Testis (tissue), 3 donors: ENCODE data around the gene ZNF821. TPM values are rescaled to one million over a fixed set of nuclear protein-coding genes. Genes with fewer than 3 reads are reported as not detected.
A peak's percentile ranks its signal among the peaks of the same experiment; 100 is the strongest.

Experiments
- DNase-seq: peaks from one replicate; pipeline ENCODE4 v3.0.0-alpha.2; 2019
- H3K27ac ChIP-seq, 2 donors: fragments of 200-600 bp; sonication (generic); one replicate each; pipeline ENCODE4 v1.5.1; 2019
- H3K27me3 ChIP-seq: fragments of 200-600 bp; sonication (generic); one replicate; pipeline ENCODE4 v1.5.1; 2019
- H3K36me3 ChIP-seq: fragments of 200-600 bp; sonication (generic); one replicate; pipeline ENCODE4 v1.5.1; 2017; ENCODE audit warnings: low read depth; ENCODE audit errors: missing control alignments
- H3K4me1 ChIP-seq: fragments of 200-600 bp; sonication (generic); one replicate; pipeline ENCODE4 v1.5.1; 2019
- H3K4me3 ChIP-seq, 2 donors: fragments of 200-600 bp; sonication (generic); one replicate each; pipeline ENCODE4 v1.5.1; 2017 to 2019
- H3K9me3 ChIP-seq: fragments of 200-600 bp; sonication (generic); one replicate; pipeline ENCODE4 v1.5.1; 2017
- POLR2A ChIP-seq: fragments of 450-650 bp; IDR thresholded peaks from one replicate; pipeline ENCODE4 v1.6.1; 2017; ENCODE audit warnings: antibody characterized with exemption, mild to moderate bottlenecking, moderate library complexity
- WGBS, 2 donors: methylation state at CpG; one replicate each; pipeline ENCODE4 v1.1.5; 2018; 5-methylcytosine and 5-hydroxymethylcytosine counted together
- intact Hi-C: fragments of 100-400 bp; cut with DNase I; formaldehyde crosslinking; loops from one replicate; pipeline ENCODE4 v1.15.1; 2023; ENCODE audit warnings: low total_unique reads
- polyA plus RNA-seq: library from polyadenylated mRNA; stranded (reverse); fragments of 350-450 nt; fragmentation: Illumina TruSeq; extraction: RNeasy Lipid Tissue Mini Kit (QIAGEN cat#74804); gene quantifications from one replicate; pipeline ENCODE4 v1.2.3, GENCODE V29; 2014; ENCODE audit warnings: low read depth, low replicate concordance; ENCODE audit not compliant: insufficient read depth
- total RNA-seq, 2 donors: library from RNA; depleted of rRNA; stranded (reverse); fragments of >200 nt; gene quantifications; one replicate each; pipeline ENCODE4 v1.2.3, GENCODE V29; 2016
- TF ChIP-seq, protein P1 (sequence below), 3 experiments: fragments of 450-650 bp in 2 of 3; fragments of 200-600 bp in 1 of 3; sonication (generic) in 1 of 3; IDR thresholded peaks; one replicate each; pipeline ENCODE4 v1.5.1; 2016 to 2019; ENCODE audit warnings: antibody characterized with exemption in 3 of 3, mild to moderate bottlenecking in 2 of 3, moderate library complexity in 1 of 3

The ZNF821 gene
- total and polyA plus RNA-seq, 3 donors from 2014 or later = 30.5 to 74.3 (median 57.4) TPM

DNA sequence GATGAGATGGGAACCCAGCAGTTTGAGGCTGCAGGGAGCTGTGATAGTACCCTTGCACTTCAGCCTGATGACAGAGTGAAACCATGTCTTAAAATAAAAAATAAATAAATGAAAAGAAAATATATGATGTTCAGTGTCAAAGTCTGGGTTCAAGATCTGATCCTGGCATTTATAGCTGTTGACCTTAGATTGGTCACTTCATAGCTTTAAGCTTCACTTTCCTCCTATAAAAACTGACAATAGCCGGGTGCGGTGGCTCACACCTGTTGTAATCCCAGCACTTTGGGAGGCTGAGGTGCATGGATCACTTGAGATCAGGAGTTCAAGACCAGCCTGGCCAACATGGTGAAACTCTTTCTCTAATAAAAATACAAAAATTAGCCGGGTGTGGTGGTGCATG lies 5.2 kb upstream of the ZNF821 start:
- no peaks in the 10 kb centered on the region for H3K36me3 ChIP-seq
- no peaks in the 10 kb centered on the region for H3K9me3 ChIP-seq
- H3K4me1 ChIP-seq = no peaks in the 10 kb centered on the region
- no peaks in the 10 kb centered on the region for H3K27me3 ChIP-seq
- WGBS, 2 donors = 92 to 93% methylated on average over 3 of the region's 3 CpGs
- no peak overlapping the region for H3K4me3 ChIP-seq
- intact Hi-C loops = no loop called here
- H3K27ac ChIP-seq = no peak overlapping the region
- TF ChIP-seq POLR2A = no peak
- TF ChIP-seq, protein P1, sequence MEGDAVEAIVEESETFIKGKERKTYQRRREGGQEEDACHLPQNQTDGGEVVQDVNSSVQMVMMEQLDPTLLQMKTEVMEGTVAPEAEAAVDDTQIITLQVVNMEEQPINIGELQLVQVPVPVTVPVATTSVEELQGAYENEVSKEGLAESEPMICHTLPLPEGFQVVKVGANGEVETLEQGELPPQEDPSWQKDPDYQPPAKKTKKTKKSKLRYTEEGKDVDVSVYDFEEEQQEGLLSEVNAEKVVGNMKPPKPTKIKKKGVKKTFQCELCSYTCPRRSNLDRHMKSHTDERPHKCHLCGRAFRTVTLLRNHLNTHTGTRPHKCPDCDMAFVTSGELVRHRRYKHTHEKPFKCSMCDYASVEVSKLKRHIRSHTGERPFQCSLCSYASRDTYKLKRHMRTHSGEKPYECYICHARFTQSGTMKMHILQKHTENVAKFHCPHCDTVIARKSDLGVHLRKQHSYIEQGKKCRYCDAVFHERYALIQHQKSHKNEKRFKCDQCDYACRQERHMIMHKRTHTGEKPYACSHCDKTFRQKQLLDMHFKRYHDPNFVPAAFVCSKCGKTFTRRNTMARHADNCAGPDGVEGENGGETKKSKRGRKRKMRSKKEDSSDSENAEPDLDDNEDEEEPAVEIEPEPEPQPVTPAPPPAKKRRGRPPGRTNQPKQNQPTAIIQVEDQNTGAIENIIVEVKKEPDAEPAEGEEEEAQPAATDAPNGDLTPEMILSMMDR (IDR thresholded peaks at IDR 0.05) = no peak
- DNase-seq = no peak

DNA sequence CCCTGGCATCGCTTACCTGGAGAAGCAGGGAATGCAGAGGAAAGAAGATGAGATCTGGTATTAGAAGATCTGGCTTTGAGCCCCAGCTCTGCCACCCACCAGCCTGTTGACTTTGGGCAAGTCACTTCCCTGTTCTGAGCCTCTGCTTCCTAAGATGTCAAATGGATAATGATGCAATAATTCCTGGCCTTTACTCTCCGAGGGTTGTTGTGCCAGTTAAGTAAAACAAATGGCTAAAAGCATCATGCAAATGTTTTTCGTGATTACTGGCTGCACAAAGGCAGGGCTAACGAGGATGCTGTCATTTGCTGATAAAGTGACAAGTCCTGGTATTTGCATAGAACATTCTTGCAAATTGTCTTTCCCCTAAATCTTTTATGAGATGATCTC lies 1.3 kb upstream of the ZNF821 start:
- DNase-seq = no peak
- WGBS, 2 donors = 52 to 53% methylated on average over 4 of the region's 4 CpGs
- Histone ChIP-seq H3K4me3 (no peak overlapping the region), H3K27me3 (no peaks in the 10 kb centered on the region), H3K36me3 (no peaks in the 10 kb centered on the region), H3K27ac (no peak overlapping the region), H3K4me1 (peaks cover 11% of the 10 kb centered on the region), H3K9me3 (no peaks in the 10 kb centered on the region)
- TF ChIP-seq, protein P1 (IDR thresholded peaks at IDR 0.05) = no peak
- no peak for TF ChIP-seq POLR2A
- intact Hi-C loops = no loop called here

DNA sequence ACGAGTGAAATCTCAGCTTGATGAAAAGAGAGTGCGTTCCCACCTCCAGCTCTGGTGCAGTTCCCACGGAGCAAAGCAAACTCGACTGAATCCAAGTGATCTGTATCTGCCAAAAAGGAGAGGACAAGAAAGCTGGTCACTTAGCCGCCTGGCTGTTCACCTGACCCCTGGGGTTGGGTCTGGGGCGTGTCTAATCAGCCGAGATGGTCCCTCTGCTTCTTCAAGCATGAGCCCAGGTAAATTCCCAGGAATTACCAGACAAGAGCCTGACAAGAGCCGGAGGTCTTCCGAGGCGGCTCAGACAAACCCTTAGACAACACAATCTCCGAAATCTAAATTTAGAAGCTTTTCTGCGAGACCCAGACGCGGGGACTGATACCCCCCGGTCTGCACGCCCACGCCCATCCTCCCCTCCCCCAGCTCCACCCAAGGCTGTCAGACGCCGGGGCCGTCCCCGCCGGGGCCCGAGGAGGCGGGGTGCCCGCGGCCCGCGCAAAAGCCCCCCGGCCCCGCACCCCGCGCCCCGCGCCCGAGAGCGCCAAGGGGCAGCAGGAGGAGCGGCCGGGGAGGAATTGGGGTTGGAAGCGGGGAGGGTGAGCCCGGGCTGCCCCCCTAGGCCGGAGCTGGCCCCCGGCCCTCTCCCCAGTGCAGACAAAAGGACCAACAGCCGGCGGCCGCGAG lies 674 bp downstream of the ZNF821 start:
- intact Hi-C loops = no loop called here
- DNase-seq = peak; percentile 54
- Histone ChIP-seq H3K4me1 (peaks cover 11% of the 10 kb centered on the region), H3K4me3 (peak overlapping the region; percentile 93 to 98), H3K27me3 (no peaks in the 10 kb centered on the region), H3K27ac (peak overlapping the region; percentile 94 to 97), H3K36me3 (no peaks in the 10 kb centered on the region), H3K9me3 (no peaks in the 10 kb centered on the region)
- no peak for TF ChIP-seq POLR2A
- TF ChIP-seq, protein P1 (IDR thresholded peaks at IDR 0.05) = no peak
- WGBS, 2 donors = 0 to 2% methylated on average over 5 to 42 of the region's 46 CpGs

DNA sequence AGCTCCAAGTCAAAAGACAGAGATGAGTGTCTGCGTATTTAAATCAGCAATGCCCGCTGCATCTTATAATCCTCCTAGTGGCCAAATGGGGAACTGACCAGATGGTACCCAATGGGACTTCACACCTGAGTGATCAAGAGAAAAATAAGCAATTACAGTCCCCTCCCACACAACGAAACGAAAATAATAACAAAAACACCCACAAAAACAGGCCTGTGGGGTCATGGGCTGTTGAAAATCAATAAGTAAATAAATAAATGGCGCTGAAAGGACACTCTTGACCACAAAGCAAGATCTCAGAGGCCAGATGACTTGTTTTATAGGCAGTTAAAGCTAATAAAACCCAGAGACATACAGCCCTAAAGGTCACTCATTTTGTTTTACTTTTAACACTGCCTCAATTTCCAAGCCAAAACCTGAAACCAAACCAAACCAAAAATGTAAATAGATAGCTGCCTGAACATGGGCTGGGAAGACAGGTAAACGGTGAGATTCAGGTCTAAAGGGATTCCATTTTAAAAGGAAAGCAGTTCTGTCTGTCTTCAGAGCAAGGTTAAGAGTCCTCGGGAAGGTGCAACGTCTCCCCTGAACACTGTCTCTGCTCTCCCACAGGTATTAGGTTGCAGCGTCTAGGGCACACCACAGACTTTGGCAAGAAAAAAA lies 1.3 kb downstream of the ZNF821 start:
- H3K4me1 ChIP-seq = peaks cover 11% of the 10 kb centered on the region
- peak overlapping the region; percentile 94 to 97 for H3K27ac ChIP-seq
- H3K9me3 ChIP-seq = no peaks in the 10 kb centered on the region
- H3K4me3 ChIP-seq = peak overlapping the region; percentile 93 to 98
- intact Hi-C loops = no loop called here
- no peaks in the 10 kb centered on the region for H3K36me3 ChIP-seq
- TF ChIP-seq, protein P1 (IDR thresholded peaks at IDR 0.05) = peak; percentile 78 to 96 (median 89)
- no peak for TF ChIP-seq POLR2A
- 3 to 9% methylated on average over 9 of the region's 9 CpGs for WGBS, 2 donors
- peak; percentile 87 for DNase-seq
- H3K27me3 ChIP-seq = no peaks in the 10 kb centered on the region
